CD4-positive, alpha-beta memory T cell (primary cell): ENCODE results near the gene CERS5. TPM values are rescaled to one million over a fixed set of nuclear protein-coding genes. Genes with fewer than 3 reads are reported as not detected.

Source experiments
- CTCF ChIA-PET: fragments of 350-600 bp; sonication (Branson Sonifier 250); formaldehyde crosslinking; loops from one replicate; lab custom pipeline; 2021; ENCODE audit warnings: inconsistent platforms; ENCODE audit not compliant: partially characterized antibody; lab: Charles Lee
- POLR2A ChIA-PET: fragments of 350-600 bp; sonication (Branson Sonifier 250); formaldehyde crosslinking; loops from one replicate; lab custom pipeline; 2021; ENCODE audit not compliant: partially characterized antibody; lab: Charles Lee
- DNase-seq, 5 donors: peaks; one replicate each; pipeline versions ENCODE4 v3.0.0 to v3.0.0-alpha.2; 2020 to 2022; ENCODE audit warnings: mixed read lengths in 1 of 5
- H3K27ac ChIP-seq: one replicate; pipeline ENCODE4 v1.7.0; 2013; ENCODE audit warnings: low read depth, low read length
- H3K27me3 ChIP-seq: 2 replicates; pipeline ENCODE4 v1.7.0; 2013; ENCODE audit warnings: mild to moderate bottlenecking, low read length, moderate library complexity; ENCODE audit not compliant: insufficient read depth
- H3K36me3 ChIP-seq: 2 replicates; pipeline ENCODE4 v1.7.0; 2013; ENCODE audit warnings: mild to moderate bottlenecking, low read length, moderate library complexity; ENCODE audit not compliant: insufficient read depth
- H3K4me1 ChIP-seq: 2 replicates; pipeline ENCODE4 v1.7.0; 2013; ENCODE audit warnings: mild to moderate bottlenecking, low read length, moderate library complexity; ENCODE audit not compliant: insufficient read depth
- H3K4me3 ChIP-seq, 2 donors: one replicate each; pipeline ENCODE4 v1.7.0; 2013; ENCODE audit warnings: low read length in 2 of 2, mild to moderate bottlenecking in 1 of 2
- H3K9me3 ChIP-seq, 2 donors: one replicate each; pipeline ENCODE4 v1.7.0; 2013; ENCODE audit warnings: low read length in 2 of 2, control low read depth in 1 of 2; ENCODE audit not compliant: control insufficient read depth in 1 of 2
- H3K27ac Mint-ChIP-seq, 7 donors: one replicate each; pipeline ENCODE4 v1.8.0; 2020 to 2021; ENCODE audit warnings: mixed read lengths in 7 of 7, mild to moderate bottlenecking in 6 of 7, inconsistent platforms in 3 of 7, moderate library complexity in 3 of 7
- H3K27me3 Mint-ChIP-seq, 2 donors: one replicate each; pipeline ENCODE4 v1.8.0; 2020 to 2021; ENCODE audit warnings: mixed read lengths in 2 of 2
- H3K36me3 Mint-ChIP-seq, 2 donors: one replicate each; pipeline ENCODE4 v1.8.0; 2020 to 2021; ENCODE audit warnings: mixed read lengths in 2 of 2, inconsistent platforms in 1 of 2, mild to moderate bottlenecking in 1 of 2
- H3K4me1 Mint-ChIP-seq, 4 donors: one replicate each; pipeline ENCODE4 v1.8.0; 2020 to 2021; ENCODE audit warnings: mixed read lengths in 4 of 4, mild to moderate bottlenecking in 1 of 4
- H3K4me3 Mint-ChIP-seq, 8 donors: one replicate each; pipeline ENCODE4 v1.8.0; 2020 to 2021; ENCODE audit warnings: mixed read lengths in 8 of 8, mild to moderate bottlenecking in 7 of 8, moderate library complexity in 6 of 8, inconsistent platforms in 3 of 8
- H3K9me3 Mint-ChIP-seq, 8 donors: one replicate each; pipeline ENCODE4 v1.8.0; 2020 to 2021; ENCODE audit warnings: mixed read lengths in 8 of 8, mild to moderate bottlenecking in 5 of 8, inconsistent platforms in 3 of 8, moderate library complexity in 1 of 8
- intact Hi-C: fragments of 100-400 bp; cut with micrococcal nuclease; formaldehyde crosslinking; loops from one replicate; pipeline ENCODE4 v1.15.1; 2023
- polyA plus RNA-seq, 2 donors: library from polyadenylated mRNA; unstranded; fragments of 300-500 nt; fragmentation: Illumina TruSeq; gene quantifications; one replicate each; pipeline ENCODE4 v1.2.3, GENCODE V29; 2021
- total RNA-seq, 2 experiments: library from RNA; stranded (reverse); gene quantifications; one replicate each; pipeline ENCODE4 v1.2.3, GENCODE V29; 2021

Gene CERS5
- total and polyA plus RNA-seq, 4 experiments from 2014 or later, result 42.1 to 62.7 (median 46.6) TPM

GRCh38 chr12:50196537-50196936 is 29.4 kb upstream of the CERS5 start:
- ChIA-PET POLR2A (no interaction called here), CTCF (interaction anchor here (0.6 to 2.0 kb wide), 4 partner anchors 9 to 464 kb away, joined by 3 to 5 read pairs (median 3); partner anchors contain the start of gene COX14)
- Histone ChIP-seq H3K4me1 (no peaks in the 10 kb centered on the region), H3K9me3 (no peaks in the 10 kb centered on the region), H3K27me3 (no peaks in the 10 kb centered on the region), H3K4me3 (no peak overlapping the region), H3K27ac (no peak overlapping the region), H3K36me3 (peaks cover 18% of the 10 kb centered on the region)
- Mint-ChIP-seq H3K4me3 (no peak overlapping the region), H3K9me3 (no peaks in the 10 kb centered on the region), H3K36me3 (peaks cover 37 to 49% of the 10 kb centered on the region in 2 donors), H3K27ac (peak overlapping the region in 3 of 7 donors; percentile 17 to 58 (median 19)), H3K27me3 (no peaks in the 10 kb centered on the region), H3K4me1 (peaks cover 0 to 6% (median 1%) of the 10 kb centered on the region in 4 donors)
- intact Hi-C loops, result no loop called here
- no peak for DNase-seq

- Mint-ChIP-seq H3K4me1 (peaks cover 0 to 6% (median 1%) of the 10 kb centered on the region in 4 donors), H3K36me3 (peaks cover 34 to 47% of the 10 kb centered on the region in 2 donors), H3K9me3 (no peaks in the 10 kb centered on the region), H3K4me3 (no peak overlapping the region), H3K27me3 (no peaks in the 10 kb centered on the region), H3K27ac (peak overlapping the region in 1 of 7 donors; percentile 64)
- no peak overlapping the region for H3K27ac ChIP-seq
- no peak for DNase-seq
- intact Hi-C loops, result no loop called here
- H3K4me1 ChIP-seq, result peaks cover 5% of the 10 kb centered on the region
- no peaks in the 10 kb centered on the region for H3K27me3 ChIP-seq
- CTCF ChIA-PET, result interaction anchor here (0.7 to 2.0 kb wide), 2 partner anchors 85 to 464 kb away, joined by 3 to 5 read pairs; partner anchors contain the start of gene COX14
- POLR2A ChIA-PET, result no interaction called here
- H3K4me3 ChIP-seq, result no peak overlapping the region
- H3K9me3 ChIP-seq, result no peaks in the 10 kb centered on the region
- peaks cover 14% of the 10 kb centered on the region for H3K36me3 ChIP-seq
Measured at GRCh38 chr12:50195832-50196231, 28.7 kb upstream of the CERS5 start.

- peaks cover 24% of the 10 kb centered on the region for H3K4me1 ChIP-seq
- ChIA-PET CTCF (no interaction called here), POLR2A (no interaction called here)
- intact Hi-C loops, result no loop called here
- H3K27ac ChIP-seq, result no peak overlapping the region
- H3K27me3 Mint-ChIP-seq, result no peaks in the 10 kb centered on the region
- peak overlapping the region in 1 of 7 donors; percentile 1 for H3K27ac Mint-ChIP-seq
- no peaks in the 10 kb centered on the region for H3K27me3 ChIP-seq
- H3K36me3 ChIP-seq, result no peaks in the 10 kb centered on the region
- no peaks in the 10 kb centered on the region for H3K9me3 Mint-ChIP-seq
- H3K4me3 Mint-ChIP-seq, result no peak overlapping the region
- peaks cover 10 to 26% (median 13%) of the 10 kb centered on the region in 4 donors for H3K4me1 Mint-ChIP-seq
- peaks cover 18 to 36% of the 10 kb centered on the region in 2 donors for H3K36me3 Mint-ChIP-seq
- no peaks in the 10 kb centered on the region for H3K9me3 ChIP-seq
- DNase-seq, result no peak
- H3K4me3 ChIP-seq, result no peak overlapping the region
Measured at GRCh38 chr12:50192908-50193307, 25.7 kb upstream of the CERS5 start.

- no peaks in the 10 kb centered on the region for H3K27me3 Mint-ChIP-seq
- POLR2A ChIA-PET, result no interaction called here
- no peak overlapping the region for H3K4me3 ChIP-seq
Measured at GRCh38 chr12:50192236-50192635, 25.1 kb upstream of the CERS5 start.

GRCh38 chr12:50190859-50191258 is 23.7 kb upstream of the CERS5 start:
- Mint-ChIP-seq H3K4me3 (no peak overlapping the region), H3K27ac (peak overlapping the region in 3 of 7 donors; percentile 24 to 81 (median 35)), H3K36me3 (peaks cover 10 to 23% of the 10 kb centered on the region in 2 donors)

More at GRCh38 chr12:50192236-50192635, 25.1 kb upstream of the CERS5 start:
- no peak overlapping the region for H3K27ac ChIP-seq
- H3K36me3 Mint-ChIP-seq, result peaks cover 14 to 34% of the 10 kb centered on the region in 2 donors
- H3K4me1 Mint-ChIP-seq, result peaks cover 9 to 29% (median 14%) of the 10 kb centered on the region in 4 donors
- DNase-seq, result no peak
- H3K9me3 ChIP-seq, result no peaks in the 10 kb centered on the region
- CTCF ChIA-PET, result no interaction called here
- no peak overlapping the region for H3K4me3 Mint-ChIP-seq
- H3K27me3 ChIP-seq, result no peaks in the 10 kb centered on the region
- intact Hi-C loops, result no loop called here
- peak overlapping the region in 1 of 7 donors; percentile 3 for H3K27ac Mint-ChIP-seq
- H3K9me3 Mint-ChIP-seq, result no peaks in the 10 kb centered on the region
- no peaks in the 10 kb centered on the region for H3K36me3 ChIP-seq
- peaks cover 31% of the 10 kb centered on the region for H3K4me1 ChIP-seq

GRCh38 chr12:50188875-50189575 is 21.9 kb upstream of the CERS5 start:
- peaks cover 10 to 20% of the 10 kb centered on the region in 2 donors for H3K36me3 Mint-ChIP-seq
- no peaks in the 10 kb centered on the region for H3K36me3 ChIP-seq
- no peaks in the 10 kb centered on the region for H3K27me3 Mint-ChIP-seq
- DNase-seq, result peak in 4 of 5 donors; percentile 27 to 42 (median 29)
- peaks cover 14 to 47% (median 23%) of the 10 kb centered on the region in 4 donors for H3K4me1 Mint-ChIP-seq
- H3K4me3 ChIP-seq, result no peak overlapping the region
- no peaks in the 10 kb centered on the region for H3K9me3 ChIP-seq
- CTCF ChIA-PET, result interaction anchor here (0.7 to 4.5 kb wide), 6 partner anchors 11 to 119 kb away, joined by 3 to 33 read pairs (median 4); no protein-coding TSS in a partner anchor
- H3K27ac ChIP-seq, result peak overlapping the region; percentile 18
- intact Hi-C loops, result loop anchor here (1.0 to 10.0 kb wide), 2 partner anchors 33 to 224 kb away; partner anchors contain the start of gene AQP5
- H3K27ac Mint-ChIP-seq, result peak overlapping the region; percentile 64 to 95 (median 94)
- no peaks in the 10 kb centered on the region for H3K9me3 Mint-ChIP-seq
- H3K4me1 ChIP-seq, result peaks cover 38% of the 10 kb centered on the region
- peak overlapping the region; percentile 65 to 94 (median 84) for H3K4me3 Mint-ChIP-seq
- H3K27me3 ChIP-seq, result no peaks in the 10 kb centered on the region
- POLR2A ChIA-PET, result interaction anchor here (0.6 to 1.2 kb wide), 2 partner anchors 77 to 91 kb away, joined by 3 to 4 read pairs; partner anchors contain the start of gene COX14

More at GRCh38 chr12:50190859-50191258, 23.7 kb upstream of the CERS5 start:
- POLR2A ChIA-PET, result interaction anchor here (0.6 to 1.4 kb wide), 4 partner anchors 10 to 24 kb away, joined by 4 to 8 read pairs (median 6); partner anchors contain the start of gene CERS5
- H3K4me1 ChIP-seq, result peaks cover 38% of the 10 kb centered on the region
- H3K9me3 ChIP-seq, result no peaks in the 10 kb centered on the region
- no peak overlapping the region for H3K4me3 ChIP-seq
- intact Hi-C loops, result no loop called here
- H3K27me3 Mint-ChIP-seq, result no peaks in the 10 kb centered on the region
- CTCF ChIA-PET, result interaction anchor here (0.7 to 1.9 kb wide), 3 partner anchors 10 to 121 kb away, joined by 4 to 5 read pairs (median 5); partner anchors contain the start of gene CERS5
- H3K27ac ChIP-seq, result no peak overlapping the region
- no peaks in the 10 kb centered on the region for H3K27me3 ChIP-seq
- H3K9me3 Mint-ChIP-seq, result no peaks in the 10 kb centered on the region
- H3K4me1 Mint-ChIP-seq, result peaks cover 10 to 38% (median 20%) of the 10 kb centered on the region in 4 donors
- no peaks in the 10 kb centered on the region for H3K36me3 ChIP-seq
- no peak for DNase-seq
